ENCODE results near the gene BMPER.

BMPER gene

DNA sequence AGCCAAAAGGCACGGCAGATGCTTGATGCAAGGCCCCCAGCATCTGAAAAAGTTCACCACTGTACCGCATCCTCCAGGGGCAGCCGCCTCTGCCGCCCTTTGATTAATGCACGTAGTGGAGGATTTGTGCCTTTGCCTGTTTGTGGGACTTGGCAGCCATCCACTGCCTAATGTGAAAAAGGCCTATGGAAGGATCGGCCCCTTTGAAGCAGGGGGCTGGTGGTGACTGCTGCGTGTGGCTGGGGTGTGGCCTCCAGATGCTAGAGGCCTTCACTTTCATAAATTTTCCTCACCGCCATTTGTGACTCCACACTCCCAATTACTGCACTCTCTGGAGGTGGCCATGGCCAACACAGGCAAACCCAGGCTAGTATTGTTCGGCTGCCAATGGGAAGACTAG is 226.0 kb downstream of the BMPER start:
- no peak for DNase-seq (ENCODE audit: low read depth in 1 of 2, low spot score in 1 of 2)

DNA sequence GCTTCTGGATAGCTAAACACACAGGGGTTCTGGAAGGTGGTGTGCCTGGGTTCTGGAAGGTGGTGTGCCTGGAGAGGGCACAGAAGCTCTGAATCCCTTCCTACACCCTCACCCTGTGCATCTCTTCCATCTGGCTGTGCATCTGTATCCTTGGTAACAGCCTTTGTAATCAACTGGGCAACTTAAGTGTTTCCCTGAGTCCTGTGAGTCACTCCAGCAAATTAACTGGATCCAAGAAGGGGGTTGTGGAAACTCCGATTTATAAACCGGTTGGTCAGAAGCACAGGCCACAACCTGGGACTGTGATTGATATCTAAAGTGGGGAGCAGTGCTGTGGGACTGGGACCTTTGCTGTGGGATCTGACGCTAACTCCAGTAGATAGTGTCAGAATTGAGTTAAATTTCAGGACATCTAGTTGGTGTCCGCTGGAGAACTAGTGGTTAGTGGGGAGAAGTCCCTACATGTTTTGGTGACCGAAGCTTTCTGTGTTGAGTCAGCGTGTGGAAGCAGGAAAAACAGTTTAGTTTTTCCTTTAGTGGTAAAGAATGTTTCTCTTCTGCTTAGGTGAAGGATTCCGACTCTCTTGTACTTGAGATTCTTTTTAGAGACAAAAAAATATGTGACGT is 228.1 kb downstream of the BMPER start:
- no peak for DNase-seq (ENCODE audit: low read depth in 1 of 2, low spot score in 1 of 2)

DNA sequence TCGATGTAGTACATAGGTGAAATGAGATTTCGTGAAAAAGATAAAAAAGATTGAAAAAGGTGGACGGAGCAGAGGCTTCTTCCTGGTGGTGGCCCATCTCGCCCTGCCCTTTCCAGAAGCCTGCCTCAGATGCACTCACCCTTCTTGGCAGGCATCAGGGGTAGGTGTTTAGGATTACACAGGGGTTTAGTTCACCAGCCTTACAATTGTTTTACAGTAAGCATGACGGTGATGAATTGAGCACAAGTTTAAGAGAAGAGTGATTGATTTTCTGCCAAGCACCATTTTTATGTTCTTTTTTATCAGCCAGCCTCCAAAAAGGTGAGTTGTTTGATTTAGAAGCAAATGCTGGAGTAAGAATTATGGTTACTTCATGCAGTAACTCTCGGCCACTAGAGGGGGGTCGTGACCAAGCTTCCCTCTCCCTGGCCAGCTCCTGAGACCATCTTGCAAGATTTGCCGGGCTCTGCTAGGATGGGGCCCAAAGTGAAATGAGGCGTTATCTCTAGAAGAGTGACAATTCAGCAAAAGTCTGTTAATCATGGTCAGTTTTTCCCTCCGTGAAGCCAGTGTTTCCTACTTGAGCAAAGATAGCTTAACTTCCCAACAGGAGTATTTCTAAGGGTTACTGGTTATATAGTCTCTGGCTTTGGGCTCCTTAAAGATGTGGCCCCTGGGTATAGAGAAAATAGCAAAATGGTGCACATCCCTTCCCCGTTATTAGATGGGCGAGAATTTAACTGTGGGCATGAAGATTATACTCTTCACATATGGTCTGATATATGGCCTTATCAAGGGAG is 228.8 kb downstream of the BMPER start:
- DNase-seq (ENCODE audit: low read depth in 1 of 2, low spot score in 1 of 2), result no peak

DNA sequence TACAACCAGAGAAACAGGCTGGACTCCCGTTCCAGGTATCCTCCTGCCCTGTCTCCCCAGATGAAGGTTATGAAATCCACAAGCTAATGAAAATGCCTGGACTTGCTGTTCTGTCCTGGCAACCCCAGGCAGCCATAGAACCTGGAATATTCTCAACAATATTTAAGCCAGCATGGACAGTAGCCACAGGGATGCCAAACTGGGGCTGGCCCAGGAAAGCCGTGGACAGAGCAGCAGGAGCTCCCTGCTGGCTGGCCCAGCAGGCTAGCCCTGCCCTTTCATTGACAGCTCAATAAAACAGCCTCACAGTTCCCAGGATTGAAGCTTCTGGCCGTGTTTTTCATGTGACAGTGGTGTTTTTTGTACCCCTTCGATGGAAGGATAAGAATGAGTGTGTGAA is 230.6 kb downstream of the BMPER start:
- no peak for DNase-seq (ENCODE audit: low read depth in 1 of 2, low spot score in 1 of 2)

DNA sequence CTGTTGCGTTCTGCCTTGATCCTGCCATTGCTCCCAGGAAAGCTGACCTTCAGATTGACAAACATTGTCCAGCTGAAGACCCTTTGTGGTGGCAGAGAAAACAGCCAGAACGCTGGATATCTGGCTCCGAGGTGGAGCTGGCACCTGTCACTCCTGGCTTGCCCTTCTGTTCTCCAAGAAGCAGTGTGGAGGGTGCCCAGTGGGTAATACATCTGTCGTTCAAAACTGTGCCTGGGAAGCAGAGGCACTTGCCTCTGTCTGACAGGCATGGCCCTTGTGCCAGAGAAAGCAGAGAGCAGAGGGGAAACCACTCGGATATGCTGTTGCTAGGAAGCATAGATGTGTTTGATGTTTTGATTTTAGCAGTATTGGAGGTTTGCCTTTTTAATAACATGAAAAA is 231.4 kb downstream of the BMPER start:
- DNase-seq (ENCODE audit: low read depth in 1 of 2, low spot score in 1 of 2), result no peak

DNA sequence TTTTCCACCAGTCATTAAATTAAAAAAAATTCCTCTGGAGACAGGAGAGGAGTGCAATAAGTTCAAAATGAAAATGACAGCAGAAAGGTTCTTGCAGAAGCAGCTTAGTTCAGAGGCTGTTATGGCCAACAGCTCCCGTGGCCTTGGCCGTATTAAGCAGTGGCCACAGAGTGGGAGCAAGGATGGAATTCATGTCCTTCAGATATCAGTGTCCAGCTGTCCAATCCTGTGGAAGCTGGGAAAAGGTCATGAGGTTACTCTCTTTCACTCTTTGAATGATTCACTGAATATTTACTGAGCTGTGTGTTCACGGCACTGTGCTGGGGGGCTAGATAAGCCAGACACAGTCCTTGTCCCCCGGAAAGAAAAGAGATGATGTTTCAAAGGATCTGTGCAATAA is 231.8 kb downstream of the BMPER start:
- no peak for DNase-seq (ENCODE audit: low read depth in 1 of 2, low spot score in 1 of 2)

DNA sequence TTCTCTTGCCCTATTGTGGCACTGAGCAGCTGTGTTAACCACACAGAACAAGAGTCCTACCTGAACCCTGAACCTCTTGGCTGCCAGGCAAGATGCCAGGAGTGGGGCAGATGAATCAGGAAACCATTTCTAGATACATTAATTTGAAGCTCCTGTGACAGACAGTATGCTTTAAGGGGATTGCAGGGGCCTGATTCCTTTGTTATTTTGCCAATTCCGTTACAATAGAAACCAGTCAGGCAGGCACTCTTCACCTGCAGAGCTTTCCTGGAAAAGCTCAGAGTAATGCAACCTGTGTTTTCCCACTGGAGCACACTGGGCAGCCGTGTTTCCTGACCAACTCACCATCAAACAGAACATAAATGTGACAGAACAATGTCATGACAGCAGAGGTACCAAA is 233.1 kb downstream of the BMPER start:
- no peak for DNase-seq (ENCODE audit: low read depth in 1 of 2, low spot score in 1 of 2)

DNA sequence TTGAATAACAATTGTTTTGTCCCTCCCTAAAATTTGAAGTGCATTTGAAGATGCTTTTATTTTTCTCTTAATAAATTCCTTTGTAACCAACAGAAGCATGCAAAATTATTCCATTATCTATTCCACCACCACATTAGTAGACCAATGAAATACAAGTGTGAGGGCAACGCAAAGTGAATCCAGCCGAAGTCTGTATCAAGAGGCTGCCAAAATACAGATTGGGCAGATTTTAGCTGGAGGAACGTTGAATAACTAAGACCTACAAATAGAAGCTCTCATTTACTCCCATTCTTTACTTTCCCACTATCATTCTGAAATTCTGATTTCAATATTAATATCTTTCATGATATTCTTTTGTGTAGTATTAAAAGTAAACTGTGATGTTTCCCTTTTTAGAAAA is 233.7 kb downstream of the BMPER start:
- no peak for DNase-seq (ENCODE audit: low read depth in 1 of 2, low spot score in 1 of 2)

DNA sequence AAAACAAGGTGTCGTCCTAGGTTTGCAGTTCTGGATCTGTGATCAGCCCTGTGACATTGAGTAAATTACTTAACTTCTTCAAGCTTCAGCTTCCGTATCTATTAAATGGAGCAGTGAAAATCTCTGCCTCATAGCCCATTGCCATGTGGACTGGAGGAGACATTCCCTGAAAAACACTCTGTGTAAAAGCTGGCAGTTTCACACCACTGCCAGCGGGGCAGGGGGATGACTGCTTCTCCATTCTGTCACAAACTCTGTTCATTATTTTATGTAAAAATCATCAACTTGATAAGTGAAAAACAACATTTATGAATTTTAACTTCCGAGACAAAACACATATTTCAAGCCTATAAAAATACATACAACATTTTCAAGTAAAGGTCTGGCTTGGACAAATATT is 234.7 kb downstream of the BMPER start:
- no peak for DNase-seq (ENCODE audit: low read depth in 1 of 2, low spot score in 1 of 2)

DNA sequence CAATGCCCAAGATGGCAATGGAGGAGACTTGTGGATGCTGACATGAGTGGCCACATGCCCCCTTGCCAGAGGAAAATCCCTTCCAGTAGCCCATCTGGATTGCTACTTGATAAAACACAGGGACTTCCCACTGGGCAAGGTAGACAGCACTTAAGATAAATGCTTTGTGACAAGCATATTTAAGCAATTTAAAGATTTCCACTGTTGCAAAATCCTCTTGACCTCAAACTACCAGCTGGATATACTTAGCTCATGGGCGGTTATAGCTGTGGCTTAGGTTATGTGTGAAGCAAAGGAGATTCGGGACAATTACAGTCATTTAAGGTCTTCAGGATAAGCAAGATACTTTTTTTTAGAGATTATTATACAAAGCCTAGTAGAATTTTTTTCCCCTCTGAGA is 238.1 kb downstream of the BMPER start:
- DNase-seq (ENCODE audit: low read depth in 1 of 2, low spot score in 1 of 2), result no peak

DNA sequence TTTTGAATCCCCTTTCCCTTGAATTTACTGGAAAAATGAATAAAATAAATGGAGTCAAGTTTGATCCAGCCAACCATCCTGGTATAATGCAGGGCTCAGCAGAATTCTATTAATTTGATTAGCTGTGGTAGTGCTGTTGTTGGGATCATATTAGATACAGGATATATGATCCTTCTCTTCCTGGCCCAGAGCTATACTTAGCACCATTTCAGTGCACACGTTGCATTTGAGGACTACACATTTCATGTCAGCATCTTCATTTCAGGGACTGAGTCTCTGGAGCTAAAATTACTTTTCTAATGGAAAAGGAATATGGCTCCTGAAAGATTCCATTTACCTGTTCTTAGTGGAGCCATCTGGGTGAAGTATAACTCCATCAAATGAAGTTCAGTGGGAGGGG is 240.3 kb downstream of the BMPER start:
- no peak for DNase-seq (ENCODE audit: low read depth in 1 of 2, low spot score in 1 of 2)

DNA sequence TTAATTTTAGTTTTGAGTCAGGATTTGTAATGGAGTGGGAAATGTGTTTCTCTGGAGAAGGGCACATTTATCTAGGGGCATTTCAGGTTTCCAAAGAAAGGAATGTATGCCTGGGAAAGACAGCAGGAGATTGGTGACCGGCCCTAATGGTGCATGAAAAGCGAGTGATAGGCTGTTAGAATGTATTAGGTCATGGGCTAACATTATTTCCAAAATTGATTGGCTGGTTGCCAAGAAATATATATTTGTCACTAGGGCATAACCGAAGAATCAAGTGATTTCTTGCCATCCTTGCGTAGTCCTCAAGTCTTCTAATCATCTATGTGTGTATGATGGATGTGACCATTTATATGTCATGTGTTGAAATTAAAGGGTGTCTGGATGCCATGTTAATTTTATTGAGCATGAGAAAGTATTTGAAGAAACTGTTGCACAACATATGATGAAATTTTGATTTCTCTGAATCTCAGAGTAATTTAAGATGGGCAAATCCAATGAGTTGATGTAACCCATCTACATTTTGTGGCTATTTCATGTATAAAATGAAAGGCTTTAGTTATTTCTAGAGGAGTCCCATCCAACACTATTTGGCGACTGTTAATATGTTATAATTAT is 248.4 kb downstream of the BMPER start:
- DNase-seq (ENCODE audit: low read depth in 1 of 2, low spot score in 1 of 2), result no peak

DNA sequence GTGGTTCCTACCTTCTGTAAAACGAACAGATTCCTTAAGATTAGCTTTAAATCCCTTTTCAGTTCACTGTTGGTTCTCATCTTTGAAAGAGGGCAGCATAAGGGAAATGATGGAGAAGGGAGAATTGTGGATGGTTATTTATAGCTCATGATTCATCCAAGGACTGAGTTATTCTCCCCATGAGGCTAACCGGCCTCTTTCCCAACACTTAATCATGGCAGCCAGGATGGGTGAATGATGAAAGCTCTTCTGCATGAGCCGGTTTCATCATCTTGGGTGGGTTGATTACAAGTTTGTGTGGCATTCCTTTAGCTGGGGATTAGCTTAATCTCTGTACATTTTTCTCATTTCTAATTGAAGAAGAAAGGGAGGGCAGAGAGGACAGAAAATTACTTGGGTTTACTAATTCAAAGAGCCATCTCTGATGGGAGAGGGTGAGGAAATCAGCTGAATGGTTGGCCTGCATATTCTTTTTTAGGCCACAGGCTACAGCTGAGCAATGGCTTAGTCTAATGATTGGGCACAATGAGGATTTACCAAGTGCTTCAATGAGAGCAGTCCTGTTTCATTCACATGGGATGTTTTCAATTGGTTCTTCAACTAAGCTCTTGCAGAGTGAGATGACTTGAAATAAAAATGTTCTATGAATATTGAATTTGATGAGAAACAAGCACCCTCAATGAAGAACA is 250.0 kb downstream of the BMPER start:
- DNase-seq (ENCODE audit: low read depth in 1 of 2, low spot score in 1 of 2), result no peak

DNA sequence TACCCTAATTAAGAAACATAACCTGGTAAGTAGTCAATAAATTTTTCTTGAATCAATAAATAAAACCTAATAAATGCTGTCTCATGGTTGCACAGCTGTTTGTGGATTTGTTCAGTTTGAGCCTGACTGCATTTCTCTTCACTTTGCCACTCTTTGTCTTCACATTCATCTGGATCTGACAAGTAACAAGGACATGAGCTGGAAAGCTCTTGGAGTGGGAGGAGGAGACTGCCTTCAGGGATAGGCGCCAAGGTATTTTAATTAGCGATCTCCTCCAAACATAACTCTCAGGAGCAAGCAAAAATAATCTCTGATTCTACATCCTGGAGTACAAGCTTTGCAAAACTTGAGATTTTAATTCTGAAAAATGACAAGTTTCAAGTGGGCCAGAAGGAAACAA is 251.0 kb downstream of the BMPER start:
- no peak for DNase-seq (ENCODE audit: low read depth in 1 of 2, low spot score in 1 of 2)

DNA sequence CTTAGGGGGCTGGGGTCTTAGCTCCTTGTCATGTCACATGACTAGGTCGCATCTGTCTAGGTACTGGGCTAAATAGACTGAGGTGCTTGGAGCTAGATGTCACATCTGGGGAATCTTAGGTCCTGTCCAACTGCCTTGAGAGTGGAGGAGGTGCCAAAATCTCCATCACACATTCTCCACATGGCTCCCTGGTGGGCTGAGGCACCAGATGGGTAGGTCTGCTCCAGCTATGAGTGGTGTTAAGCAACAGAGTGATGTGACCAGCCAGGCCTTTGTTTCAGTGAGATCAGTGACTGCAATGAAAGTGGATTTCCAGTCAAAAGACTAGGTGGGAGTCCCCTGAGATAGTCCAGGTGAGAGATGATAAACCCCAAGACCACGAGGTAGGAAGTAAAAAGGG is 251.8 kb downstream of the BMPER start:
- DNase-seq (ENCODE audit: low read depth in 1 of 2, low spot score in 1 of 2), result no peak

DNA sequence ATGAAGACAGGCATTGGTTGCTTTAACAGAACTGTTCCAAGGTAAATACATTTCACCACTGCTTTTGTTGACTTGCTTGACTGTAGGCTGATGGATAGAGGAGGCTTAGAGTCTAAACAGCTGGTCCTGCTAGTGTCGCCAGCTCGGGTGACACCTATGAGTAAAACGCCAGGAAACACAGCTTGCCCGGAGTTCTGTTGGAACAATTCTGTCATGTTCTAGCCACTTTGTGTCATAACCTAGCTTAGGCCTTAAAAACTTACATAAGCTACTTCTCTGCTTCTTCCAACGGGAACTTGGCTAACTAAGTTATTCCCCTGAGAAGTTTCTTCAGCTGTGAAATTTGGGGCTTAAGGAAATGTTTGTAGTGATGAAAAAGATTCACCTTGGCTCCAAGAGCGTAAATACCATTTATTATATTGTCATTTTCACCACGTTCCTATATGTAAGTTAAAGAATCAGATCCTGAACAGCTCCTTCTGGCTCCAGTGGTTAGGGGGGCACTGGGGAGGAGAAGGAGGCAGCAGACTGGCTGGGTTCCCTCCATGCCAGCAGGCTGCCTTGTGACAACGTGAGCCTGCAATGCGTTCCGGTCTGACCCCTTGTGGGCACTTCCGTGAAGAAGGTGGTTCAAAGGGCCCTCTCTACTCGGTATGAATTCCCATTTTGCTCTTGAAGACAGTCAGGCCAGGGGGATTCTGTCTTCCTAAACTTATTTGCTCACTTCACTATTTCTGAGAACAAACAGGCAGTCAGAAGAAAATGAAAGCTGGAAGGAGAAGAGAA is 253.2 kb downstream of the BMPER start:
- no peak for DNase-seq (ENCODE audit: low read depth in 1 of 2, low spot score in 1 of 2)

DNA sequence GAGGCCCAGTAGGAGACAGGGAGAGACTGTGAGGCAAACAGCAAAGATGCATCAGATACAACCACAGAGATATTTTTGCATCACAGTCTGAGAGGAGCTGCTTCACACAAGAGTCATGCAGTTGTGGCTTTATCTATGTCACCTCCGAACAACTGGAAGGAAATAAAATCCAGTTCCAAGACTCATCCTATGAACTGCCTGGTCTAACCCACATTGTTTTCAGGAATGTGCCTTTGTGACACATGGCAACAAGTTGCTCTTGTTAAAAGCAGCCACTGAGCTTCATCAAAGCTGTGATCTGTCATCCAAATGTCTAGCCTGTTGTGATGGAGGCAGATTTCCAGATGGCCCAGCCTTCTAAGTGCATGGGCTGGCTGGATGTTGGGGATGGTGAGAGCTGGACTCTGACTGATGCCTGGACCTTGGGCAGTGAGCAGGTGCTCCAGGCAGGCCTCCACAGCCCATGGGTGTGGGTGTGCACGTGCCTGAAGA is 255.0 kb downstream of the BMPER start:
- DNase-seq (ENCODE audit: low read depth in 1 of 2, low spot score in 1 of 2), result no peak

DNA sequence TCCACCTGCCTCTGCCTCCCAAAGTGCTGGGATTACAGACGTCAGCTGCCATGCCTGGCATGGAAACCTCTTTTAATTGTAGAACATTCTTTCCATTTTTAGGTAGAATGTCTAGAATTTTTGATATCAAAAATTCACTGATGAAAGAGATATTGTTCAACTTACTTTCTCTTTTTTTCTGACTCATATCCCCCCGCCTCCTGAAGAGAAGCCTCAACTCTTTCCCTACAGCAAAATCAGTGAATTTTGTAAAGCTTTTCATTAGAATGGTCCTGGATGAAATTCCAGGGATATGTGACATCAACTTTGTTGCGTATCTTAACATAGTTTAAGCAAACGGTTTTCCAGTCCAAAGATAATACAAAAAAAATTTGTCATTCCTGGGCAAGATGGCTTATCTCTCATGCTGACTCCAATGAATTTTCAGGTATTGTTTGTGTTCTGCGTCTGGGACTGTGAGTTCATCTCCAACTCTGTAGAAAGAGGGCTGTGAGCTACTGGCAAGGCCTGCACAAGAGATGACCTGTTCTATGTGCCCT is 256.8 kb downstream of the BMPER start:
- DNase-seq (ENCODE audit: low read depth in 1 of 2, low spot score in 1 of 2), result no peak

DNA sequence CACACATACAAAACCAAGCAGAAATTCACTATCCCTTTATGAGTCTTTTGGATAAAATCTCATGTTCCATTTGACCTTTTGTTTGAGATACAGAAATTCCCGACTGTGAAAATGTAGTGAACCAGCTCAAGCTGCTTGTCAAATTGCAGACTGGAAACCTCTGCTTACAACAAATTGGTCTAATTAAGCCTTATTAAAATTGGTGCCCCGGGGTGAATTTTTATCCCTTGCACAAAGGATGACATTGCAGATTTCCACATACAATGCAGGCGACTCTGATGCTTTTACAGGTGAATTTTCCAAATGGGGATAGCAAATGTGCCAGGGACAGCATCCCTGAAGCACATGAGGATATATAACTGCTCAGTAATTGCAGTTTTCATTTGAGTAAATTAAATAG is 257.3 kb downstream of the BMPER start:
- DNase-seq (ENCODE audit: low read depth in 1 of 2, low spot score in 1 of 2), result no peak

DNA sequence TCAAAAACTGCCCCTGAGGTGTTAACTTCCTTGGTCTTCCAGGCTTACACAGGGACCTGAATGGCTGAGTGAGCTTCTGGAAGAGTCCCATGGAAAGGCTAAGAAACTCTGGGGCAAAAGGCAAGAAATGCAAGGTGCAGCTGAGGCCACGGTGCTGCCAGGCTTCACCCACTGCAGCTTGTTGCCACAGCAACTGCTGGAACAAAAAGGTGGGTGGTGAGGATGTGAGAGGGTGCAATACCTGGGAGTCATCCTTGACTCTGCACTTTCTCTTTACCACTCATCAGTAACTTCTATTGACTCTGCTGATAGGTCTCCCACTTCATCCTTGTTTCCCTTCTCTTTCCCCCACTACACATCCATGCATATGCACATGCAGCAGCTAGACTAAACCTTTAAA is 258.6 kb downstream of the BMPER start:
- DNase-seq (ENCODE audit: low read depth in 1 of 2, low spot score in 1 of 2), result no peak

DNA sequence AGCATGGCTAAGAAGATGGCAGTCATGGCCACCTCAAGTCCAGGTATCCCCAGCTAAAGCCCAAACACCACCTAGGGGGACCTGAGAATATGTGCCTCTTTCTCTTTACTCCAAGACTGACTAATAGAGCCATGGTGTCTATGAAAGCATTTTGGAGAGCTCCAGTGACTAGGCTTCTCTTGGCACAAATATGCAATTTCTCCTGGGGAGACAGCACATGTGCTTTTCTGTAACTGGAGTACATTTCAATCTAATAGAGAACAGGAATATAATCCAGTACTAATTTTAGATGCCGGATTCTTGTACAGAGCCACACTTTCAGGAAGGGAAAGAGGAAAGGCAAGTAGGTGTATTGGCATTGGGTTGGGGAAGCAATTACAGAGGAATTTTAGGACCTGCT is 260.1 kb downstream of the BMPER start:
- DNase-seq (ENCODE audit: low read depth in 1 of 2, low spot score in 1 of 2), result no peak
